ENCODE data around the gene EMID1.

Gene EMID1
- total RNA-seq, result 0 to 0.75 (median 0.24) reads per million in 9 experiments

DNA sequence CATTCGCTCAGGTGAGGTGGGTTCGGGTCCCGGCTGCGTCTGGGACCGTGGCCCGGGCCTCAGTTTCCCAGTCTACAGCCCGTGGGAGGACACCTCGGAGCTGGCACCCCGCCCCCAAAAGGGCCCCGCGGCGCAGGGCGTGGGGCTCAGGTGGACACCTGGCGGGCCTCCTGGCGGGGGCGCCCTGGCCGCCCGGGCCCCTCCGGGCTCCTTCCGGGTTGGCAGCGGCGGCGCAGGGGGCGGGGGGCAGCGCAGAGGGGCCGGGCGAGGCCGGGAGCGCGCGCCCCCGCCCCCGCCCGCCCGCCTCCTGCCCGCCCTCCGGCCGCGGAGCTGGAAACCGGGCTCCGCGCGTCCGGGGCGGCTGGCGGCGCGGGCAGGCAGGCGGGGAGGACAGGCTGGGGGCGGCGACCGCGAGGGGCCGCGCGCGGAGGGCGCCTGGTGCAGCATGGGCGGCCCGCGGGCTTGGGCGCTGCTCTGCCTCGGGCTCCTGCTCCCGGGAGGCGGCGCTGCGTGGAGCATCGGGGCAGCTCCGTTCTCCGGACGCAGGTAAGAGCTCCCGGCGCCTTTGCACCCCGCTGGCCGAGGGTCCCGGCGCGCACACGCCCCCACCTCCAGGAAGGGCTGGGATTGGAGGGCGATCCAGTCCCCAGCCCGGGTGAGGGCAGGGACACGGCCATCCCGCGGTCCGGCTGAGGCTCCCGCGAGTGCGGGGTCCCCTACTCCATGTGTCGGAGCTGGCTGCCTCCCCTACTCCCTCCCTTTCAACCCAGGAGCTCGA lies at the start of gene EMID1:
EMID1 (plus strand) TSS at position 303 of the 778 bp plus-strand sequence; CDS start at position 446, 143 bp downstream.
- peaks cover 19 to 26% of the 10 kb centered on the region in 2 donors for H3K4me1 Mint-ChIP-seq (ENCODE audit: low read depth in 2 of 2)
- DNase-seq (peak in 1 of 3 experiments; percentile 6), ATAC-seq (replicated peaks) (peak; percentile 47)
- peak within 1 kb of the TSS; percentile 76 to 93 for H3K27ac Mint-ChIP-seq
- H3K9me3 Mint-ChIP-seq, result no peaks in the 10 kb centered on the region
- H3K36me3 Mint-ChIP-seq (ENCODE audit: insufficient read depth), result peaks cover 7% of the 10 kb centered on the region
- peak within 1 kb of the TSS; percentile 75 to 80 for H3K4me3 Mint-ChIP-seq
- H3K27me3 Mint-ChIP-seq, result peaks cover 0 to 12% of the 10 kb centered on the region in 2 donors

DNA sequence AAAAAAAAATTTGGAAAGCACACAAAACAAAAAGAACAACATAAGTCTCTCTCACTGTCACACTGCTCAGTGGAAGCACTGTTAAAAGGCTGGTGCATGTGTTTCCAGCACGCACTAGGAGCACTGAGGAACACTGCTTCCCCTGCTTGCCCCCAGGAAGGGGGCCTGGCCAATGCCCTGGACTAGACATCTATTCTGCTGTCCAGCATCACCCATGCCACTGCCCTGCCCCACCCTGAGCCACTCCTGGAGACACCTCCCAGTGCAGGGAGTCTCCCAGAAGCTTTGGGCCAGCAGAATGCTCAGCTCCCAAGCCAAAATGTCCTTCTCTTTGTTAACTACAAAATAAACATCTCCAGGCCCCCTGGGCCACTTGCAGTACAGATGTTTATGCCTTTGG lies 49.7 kb upstream of the EMID1 start:
- Mint-ChIP-seq H3K4me1 (ENCODE audit: low read depth in 2 of 2) (peaks cover 5 to 6% of the 10 kb centered on the region in 2 donors), H3K9me3 (no peaks in the 10 kb centered on the region), H3K27ac (no peak overlapping the region), H3K36me3 (ENCODE audit: insufficient read depth) (no peaks in the 10 kb centered on the region), H3K27me3 (peaks cover 42 to 82% of the 10 kb centered on the region in 2 donors), H3K4me3 (no peak overlapping the region)
- ATAC-seq (replicated peaks), result no peak
- no peak for DNase-seq

DNA sequence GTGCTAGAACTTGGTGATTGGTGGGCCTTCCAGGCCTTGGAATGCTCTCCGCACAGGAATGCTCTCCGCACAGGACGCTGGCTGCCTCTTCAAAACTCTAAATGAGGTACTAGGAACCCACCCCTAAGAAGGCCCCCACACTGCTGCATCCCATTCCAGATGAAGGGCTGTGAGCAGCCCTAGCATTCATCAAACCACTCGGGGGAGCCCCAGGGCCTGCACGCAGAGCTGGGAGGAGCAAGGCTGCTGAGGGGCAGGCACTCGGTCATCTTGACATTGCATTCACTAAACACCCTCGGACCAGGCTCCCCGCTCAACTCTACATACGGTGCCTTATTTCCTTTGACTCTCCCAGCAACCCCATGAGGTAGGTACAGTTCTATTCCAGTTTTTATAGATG lies 49.2 kb upstream of the EMID1 start:
- H3K4me3 Mint-ChIP-seq, result no peak overlapping the region
- no peaks in the 10 kb centered on the region for H3K36me3 Mint-ChIP-seq (ENCODE audit: insufficient read depth)
- peaks cover 44 to 85% of the 10 kb centered on the region in 2 donors for H3K27me3 Mint-ChIP-seq
- H3K9me3 Mint-ChIP-seq, result no peaks in the 10 kb centered on the region
- H3K27ac Mint-ChIP-seq, result no peak overlapping the region
- DNase-seq (no peak), ATAC-seq (replicated peaks) (no peak)
- peaks cover 5 to 6% of the 10 kb centered on the region in 2 donors for H3K4me1 Mint-ChIP-seq (ENCODE audit: low read depth in 2 of 2)

DNA sequence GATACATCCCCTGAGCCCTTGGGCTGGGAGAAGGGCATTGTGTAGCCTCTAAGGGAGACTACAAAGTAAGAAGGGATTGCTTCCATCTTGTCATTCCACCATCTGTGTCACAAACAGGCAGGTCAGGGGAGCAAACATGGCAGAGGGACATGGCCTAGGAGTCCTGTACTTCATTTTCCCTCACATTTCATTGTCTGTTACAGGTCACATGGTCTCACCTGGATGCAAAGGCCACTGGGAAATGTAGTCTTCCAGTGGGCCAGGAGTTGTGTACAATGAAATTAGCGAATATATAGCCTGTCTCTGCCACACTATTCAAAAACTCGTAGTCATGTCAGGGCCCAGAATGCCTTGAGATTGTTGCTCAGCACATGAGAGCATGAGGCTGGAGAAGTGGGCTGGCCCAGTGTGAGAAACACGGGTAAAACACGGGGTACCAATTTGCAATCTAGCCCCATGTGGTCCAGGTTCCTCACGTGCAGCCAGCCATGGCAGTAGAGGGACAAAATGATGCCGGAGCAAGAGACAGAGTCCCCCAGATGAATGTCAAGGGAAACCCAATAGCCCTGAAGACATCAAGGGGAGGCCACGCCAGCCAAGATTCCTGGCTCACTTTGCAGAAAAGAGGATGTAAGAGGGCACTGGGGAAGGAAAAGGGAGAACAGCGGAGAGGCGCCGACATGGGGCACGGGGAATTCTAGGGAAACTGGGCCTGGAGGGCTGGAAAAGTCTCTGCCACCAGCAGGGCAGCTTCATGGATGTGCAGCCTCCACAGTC lies 47.7 kb upstream of the EMID1 start:
- peaks cover 30 to 72% of the 10 kb centered on the region in 2 donors for H3K27me3 Mint-ChIP-seq

DNA sequence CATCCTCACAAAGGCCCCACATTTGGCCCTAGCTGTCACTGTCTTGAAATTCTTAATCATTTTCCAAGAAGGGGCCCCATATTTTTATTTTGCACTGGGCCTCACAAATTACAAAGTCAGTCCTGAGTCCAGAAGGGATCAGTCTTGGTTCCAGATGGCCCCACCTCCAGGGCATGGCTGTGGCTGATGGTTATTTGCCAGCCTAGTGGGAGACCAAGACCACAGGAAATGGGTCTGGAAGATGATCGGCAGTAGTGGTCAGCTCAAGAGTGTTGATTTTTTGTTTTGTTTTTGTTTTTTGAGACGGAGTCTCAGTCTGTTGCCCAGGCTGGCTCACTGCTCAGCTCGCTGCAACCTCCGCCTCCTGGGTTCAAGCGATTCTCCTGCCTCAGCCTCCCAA lies 47.1 kb upstream of the EMID1 start:
- Mint-ChIP-seq H3K4me3 (no peak overlapping the region), H3K27me3 (peaks cover 25 to 72% of the 10 kb centered on the region in 2 donors), H3K4me1 (ENCODE audit: low read depth in 2 of 2) (peaks cover 5 to 6% of the 10 kb centered on the region in 2 donors), H3K36me3 (ENCODE audit: insufficient read depth) (no peaks in the 10 kb centered on the region), H3K9me3 (no peaks in the 10 kb centered on the region), H3K27ac (peak overlapping the region in 1 of 2 donors; percentile 77)
- DNase-seq (no peak), ATAC-seq (replicated peaks) (no peak)

More for the DNA sequence above, 47.7 kb upstream of the EMID1 start:
- no peaks in the 10 kb centered on the region for H3K9me3 Mint-ChIP-seq
- ATAC-seq (replicated peaks) (no peak), DNase-seq (no peak)
- no peak overlapping the region for H3K4me3 Mint-ChIP-seq
- H3K27ac Mint-ChIP-seq, result peak overlapping the region in 1 of 2 donors; percentile 77
- H3K36me3 Mint-ChIP-seq (ENCODE audit: insufficient read depth), result no peaks in the 10 kb centered on the region
- H3K4me1 Mint-ChIP-seq (ENCODE audit: low read depth in 2 of 2), result peaks cover 5 to 6% of the 10 kb centered on the region in 2 donors

DNA sequence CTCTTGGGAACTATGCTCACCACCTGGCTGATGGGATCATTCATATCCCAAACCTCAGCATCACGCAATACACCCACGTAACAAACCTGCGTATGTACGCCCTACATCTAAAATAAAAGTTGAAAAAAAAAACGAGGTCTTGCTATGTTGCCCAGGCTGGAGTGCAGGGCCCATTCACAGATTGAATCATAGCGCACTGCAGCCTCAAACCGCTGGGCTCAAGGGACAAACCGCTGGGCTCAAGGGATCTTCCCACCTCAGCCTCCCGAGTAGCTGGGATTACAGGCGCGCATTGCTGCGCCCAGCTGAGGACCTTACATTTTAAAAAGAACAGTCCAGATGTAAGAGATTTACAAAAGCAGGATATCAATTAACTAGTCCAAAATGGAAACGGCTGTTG lies 41.9 kb upstream of the EMID1 start:
- Mint-ChIP-seq H3K27ac (no peak overlapping the region), H3K36me3 (ENCODE audit: insufficient read depth) (no peaks in the 10 kb centered on the region), H3K4me3 (no peak overlapping the region), H3K27me3 (peaks cover 15 to 25% of the 10 kb centered on the region in 2 donors), H3K9me3 (no peaks in the 10 kb centered on the region), H3K4me1 (ENCODE audit: low read depth in 2 of 2) (peaks cover 14 to 18% of the 10 kb centered on the region in 2 donors)
- DNase-seq (no peak), ATAC-seq (replicated peaks) (no peak)

DNA sequence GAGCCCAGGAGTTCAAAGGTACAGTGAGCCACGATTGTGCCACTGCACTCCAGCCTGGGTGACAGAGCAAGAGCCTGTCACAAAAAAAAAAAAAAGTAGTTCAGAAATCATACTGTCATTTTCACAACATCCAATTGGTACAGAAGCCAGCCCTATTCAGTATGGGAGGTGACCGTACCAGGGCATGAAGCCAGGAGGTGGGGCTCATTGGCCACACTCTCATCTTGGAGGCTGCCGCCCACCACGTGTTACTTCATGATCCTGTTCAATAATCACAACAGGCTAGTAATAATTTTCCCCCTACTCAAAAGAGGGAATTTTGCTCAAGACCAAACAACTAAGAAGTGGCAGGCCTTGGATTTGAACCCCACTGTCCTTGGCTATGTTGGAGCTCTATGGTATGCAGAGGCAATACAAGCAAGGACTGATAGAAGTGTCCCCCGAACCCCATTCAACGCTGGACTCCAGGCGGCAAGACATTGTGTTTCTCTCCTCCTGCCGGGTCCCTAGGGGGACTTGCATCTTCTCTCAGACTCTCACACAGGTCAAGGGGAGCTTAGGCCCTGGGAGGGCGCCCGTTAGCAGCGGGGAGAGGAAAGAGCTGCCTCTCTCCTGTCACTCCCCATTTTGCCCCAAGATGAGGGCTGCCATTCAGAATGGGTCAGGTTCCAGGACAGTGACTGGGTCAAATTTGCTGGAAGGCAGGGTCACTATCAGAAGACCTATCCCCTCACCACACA lies 40.2 kb upstream of the EMID1 start:
- DNase-seq (no peak), ATAC-seq (replicated peaks) (no peak)
- H3K27me3 Mint-ChIP-seq, result peaks cover 6 to 15% of the 10 kb centered on the region in 2 donors
- no peak overlapping the region for H3K4me3 Mint-ChIP-seq
- no peak overlapping the region for H3K27ac Mint-ChIP-seq
- peaks cover 14 to 18% of the 10 kb centered on the region in 2 donors for H3K4me1 Mint-ChIP-seq (ENCODE audit: low read depth in 2 of 2)
- H3K36me3 Mint-ChIP-seq (ENCODE audit: insufficient read depth), result no peaks in the 10 kb centered on the region
- no peaks in the 10 kb centered on the region for H3K9me3 Mint-ChIP-seq

DNA sequence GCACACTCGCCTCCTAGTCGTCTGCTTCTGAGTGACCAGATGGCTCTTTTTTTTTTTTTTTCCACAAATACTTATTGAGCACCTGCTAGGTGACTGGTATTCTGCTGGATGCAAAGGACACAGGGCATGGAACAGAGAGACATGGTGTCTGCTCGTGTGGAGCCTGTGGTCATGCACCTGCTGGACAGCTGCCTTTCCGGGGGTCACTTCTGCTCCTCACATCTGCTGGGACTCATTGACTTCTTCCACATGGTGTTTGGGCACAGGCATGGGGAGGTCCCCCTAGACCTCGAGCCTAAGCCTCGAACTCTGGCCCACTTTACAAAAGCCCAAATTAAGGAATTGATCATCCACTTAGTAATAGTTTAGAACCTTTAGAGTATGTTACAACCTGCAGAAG lies 39.5 kb upstream of the EMID1 start:
- H3K4me3 Mint-ChIP-seq, result peak overlapping the region; percentile 43 to 52
- H3K27ac Mint-ChIP-seq, result peak overlapping the region in 1 of 2 donors; percentile 73
- DNase-seq, result no peak
- H3K27me3 Mint-ChIP-seq, result peaks cover 0 to 8% of the 10 kb centered on the region in 2 donors
- H3K36me3 Mint-ChIP-seq (ENCODE audit: insufficient read depth), result no peaks in the 10 kb centered on the region
- ATAC-seq (replicated peaks), result no peak
- H3K4me1 Mint-ChIP-seq (ENCODE audit: low read depth in 2 of 2), result peaks cover 14 to 18% of the 10 kb centered on the region in 2 donors
- H3K9me3 Mint-ChIP-seq, result no peaks in the 10 kb centered on the region

DNA sequence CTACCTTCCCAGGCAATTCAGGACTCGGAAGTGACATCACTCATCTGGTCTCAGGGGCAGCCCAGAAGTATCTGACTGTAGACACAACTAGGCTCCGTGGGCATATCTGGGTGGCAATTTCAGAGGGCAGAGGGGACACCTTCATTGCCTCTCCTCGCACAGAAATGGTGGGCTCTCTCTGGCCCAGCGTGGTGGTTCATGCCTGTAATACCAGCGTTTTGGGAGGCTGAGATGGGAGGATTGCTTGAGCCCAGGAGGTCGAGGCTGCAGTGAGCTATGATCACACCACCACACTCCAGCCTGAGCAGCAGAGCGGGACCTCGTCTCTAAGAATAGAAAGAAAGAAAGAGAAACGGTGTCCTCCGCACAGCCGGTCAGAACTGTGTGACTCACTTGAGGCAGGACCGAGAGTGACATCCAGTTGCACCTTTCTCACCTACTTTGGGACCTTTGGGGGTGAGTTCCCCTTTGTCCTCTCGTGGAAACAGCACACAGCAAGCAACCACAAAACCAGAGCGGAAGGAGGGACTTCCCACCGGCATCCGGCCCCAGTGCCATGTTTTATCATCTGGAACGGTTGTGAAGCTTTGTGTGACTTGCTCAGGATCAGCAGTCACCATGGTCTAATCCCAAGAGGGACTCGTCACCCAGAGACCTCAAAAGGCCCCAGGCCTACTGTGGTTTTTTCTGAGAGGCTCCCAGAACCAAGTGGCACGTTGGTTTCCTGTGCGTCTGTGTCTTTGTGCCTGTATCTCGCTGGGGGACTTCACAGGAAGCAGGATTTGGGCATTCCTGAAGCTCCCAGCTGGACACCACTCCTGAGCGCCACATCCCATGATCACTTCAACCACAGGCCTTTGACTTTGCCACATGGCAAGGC lies 38.4 kb upstream of the EMID1 start:
- ATAC-seq (replicated peaks) (peak; percentile 86), DNase-seq (peak; percentile 7 to 9 (median 7))
- peak overlapping the region; percentile 43 to 52 for H3K4me3 Mint-ChIP-seq
- peaks cover 0 to 7% of the 10 kb centered on the region in 2 donors for H3K27me3 Mint-ChIP-seq
- H3K27ac Mint-ChIP-seq, result peak overlapping the region in 1 of 2 donors; percentile 73
- no peaks in the 10 kb centered on the region for H3K9me3 Mint-ChIP-seq
- peaks cover 14 to 18% of the 10 kb centered on the region in 2 donors for H3K4me1 Mint-ChIP-seq (ENCODE audit: low read depth in 2 of 2)
- H3K36me3 Mint-ChIP-seq (ENCODE audit: insufficient read depth), result no peaks in the 10 kb centered on the region

DNA sequence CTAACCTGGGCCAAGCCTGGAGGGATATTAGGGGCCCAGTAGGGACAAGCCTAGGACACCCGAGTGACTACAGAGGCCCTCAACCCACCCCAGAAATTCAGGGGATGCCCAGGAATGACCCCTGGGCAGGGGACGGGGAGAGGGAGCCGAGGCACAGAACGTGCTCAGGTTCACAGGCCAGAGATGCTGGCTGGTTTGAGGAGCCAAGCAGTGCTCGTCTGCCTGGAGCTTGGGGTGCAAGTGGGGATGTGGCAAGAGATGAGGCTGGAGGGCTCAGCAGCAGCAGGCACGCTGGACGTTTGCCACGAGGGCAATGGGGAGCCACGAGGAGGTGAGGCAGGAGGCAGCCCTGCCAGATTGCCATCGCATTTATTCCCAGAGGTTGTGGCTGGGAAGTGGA lies 34.0 kb upstream of the EMID1 start:
- H3K27me3 Mint-ChIP-seq, result peaks cover 0 to 4% of the 10 kb centered on the region in 2 donors
- peaks cover 4 to 15% of the 10 kb centered on the region in 2 donors for H3K9me3 Mint-ChIP-seq
- ATAC-seq (replicated peaks) (no peak), DNase-seq (no peak)
- no peak overlapping the region for H3K4me3 Mint-ChIP-seq
- peaks cover 9 to 10% of the 10 kb centered on the region in 2 donors for H3K4me1 Mint-ChIP-seq (ENCODE audit: low read depth in 2 of 2)
- no peak overlapping the region for H3K27ac Mint-ChIP-seq
- no peaks in the 10 kb centered on the region for H3K36me3 Mint-ChIP-seq (ENCODE audit: insufficient read depth)

DNA sequence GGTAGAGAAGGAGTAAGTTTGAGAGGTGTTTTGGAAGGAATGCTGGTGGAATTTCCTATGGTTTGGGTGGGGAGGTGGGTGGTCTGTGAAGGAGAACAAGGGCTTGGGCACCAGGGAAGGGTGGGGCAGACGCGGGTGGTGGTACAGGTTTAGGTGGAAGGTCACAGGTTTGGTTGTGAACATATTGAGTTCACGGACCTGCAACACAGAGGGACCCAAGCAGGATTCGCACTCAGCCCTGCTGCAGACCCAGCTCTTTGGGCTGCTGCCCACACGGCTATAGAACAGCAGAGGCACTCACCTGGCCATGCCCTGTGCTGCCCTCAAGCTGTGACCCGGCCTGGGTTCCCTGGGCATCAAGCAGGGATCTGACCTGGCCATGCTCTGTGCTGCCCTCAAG lies 33.5 kb upstream of the EMID1 start:
- H3K27me3 Mint-ChIP-seq, result peaks cover 0 to 7% of the 10 kb centered on the region in 2 donors

DNA sequence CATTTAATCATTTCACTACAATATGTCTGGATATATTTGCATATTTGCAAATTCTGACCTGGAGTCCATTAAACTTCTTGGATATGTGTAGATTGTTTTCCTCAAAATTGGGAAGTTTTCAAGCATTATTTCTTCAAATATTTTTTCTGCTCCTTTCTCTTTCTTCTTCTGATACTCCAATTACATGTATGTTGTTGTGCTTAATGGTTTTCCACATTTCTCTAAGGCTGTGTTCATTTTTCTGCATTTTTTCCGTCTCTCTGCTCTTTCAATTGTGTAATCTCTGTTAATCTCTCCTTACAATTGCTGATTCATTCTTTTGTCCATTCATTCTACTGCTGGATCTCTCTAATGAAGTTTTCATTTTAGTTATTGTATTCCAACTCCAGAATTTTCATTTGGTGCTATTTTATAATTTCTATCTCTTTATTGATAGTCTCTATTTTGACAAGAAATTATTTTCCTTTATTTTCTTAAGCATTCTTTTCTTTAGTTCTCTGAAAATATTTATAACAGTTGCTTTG lies 30.3 kb upstream of the EMID1 start:
- H3K36me3 Mint-ChIP-seq (ENCODE audit: insufficient read depth), result no peaks in the 10 kb centered on the region
- H3K27ac Mint-ChIP-seq, result no peak overlapping the region

More for the DNA sequence above, 33.5 kb upstream of the EMID1 start:
- Mint-ChIP-seq H3K4me1 (ENCODE audit: low read depth in 2 of 2) (peaks cover 5% of the 10 kb centered on the region in 2 donors), H3K36me3 (ENCODE audit: insufficient read depth) (no peaks in the 10 kb centered on the region), H3K9me3 (peaks cover 4 to 15% of the 10 kb centered on the region in 2 donors), H3K27ac (no peak overlapping the region), H3K4me3 (no peak overlapping the region)
- no peak for ATAC-seq (replicated peaks)
- DNase-seq, result no peak

More for the DNA sequence above, 30.3 kb upstream of the EMID1 start:
- peaks cover 4 to 15% of the 10 kb centered on the region in 2 donors for H3K9me3 Mint-ChIP-seq
- DNase-seq, result no peak
- no peak overlapping the region for H3K4me3 Mint-ChIP-seq
- no peaks in the 10 kb centered on the region for H3K4me1 Mint-ChIP-seq (ENCODE audit: low read depth in 2 of 2)
- no peak for ATAC-seq (replicated peaks)
- H3K27me3 Mint-ChIP-seq, result peaks cover 0 to 7% of the 10 kb centered on the region in 2 donors
